IMR-90 (cell line): Measurements from ENCODE around the gene PIK3CG. TPM values are rescaled to one million over a fixed set of nuclear protein-coding genes. Genes with fewer than 3 reads are reported as not detected.

Experiments used
- ATAC-seq: fragments of 200-7000 bp; cut with Tn5 transposase; 2 replicates; pipeline ENCODE4 v1.9.1; 2020; ENCODE audit warnings: low read depth, mild to moderate bottlenecking, moderate library complexity
- BruUV-seq: library from RNA; stranded (reverse); fragments of 400-500 nt; replicated peaks from 2 replicates; lab custom pipeline; 2021; lab: Mats Ljungman, UMichigan
- CTCF ChIA-PET: fragments of 300-600 bp; formaldehyde crosslinking; extraction: SDS; loops from one replicate; lab custom pipeline; 2021; ENCODE audit warnings: antibody characterized with exemption; lab: Yijun Ruan, JAX
- POLR2A ChIA-PET: fragments of 300-600 bp; sonication (Branson Sonifier 250); formaldehyde crosslinking; loops from one replicate; lab custom pipeline; 2022; ENCODE audit warnings: antibody characterized with exemption; ENCODE audit not compliant: unreplicated experiment; lab: Charles Lee
- DNase-seq: peaks from one replicate; pipeline ENCODE4 v3.0.0; 2013
- H2AFZ ChIP-seq: replicated peaks from 2 replicates; pipeline ENCODE3; 2013; ENCODE audit warnings: low read length, mild to moderate bottlenecking; ENCODE audit not compliant: poor library complexity
- H2AK5ac ChIP-seq: 2 replicates; pipeline ENCODE4 v1.6.1; 2013; ENCODE audit warnings: low read depth, low read length, inconsistent platforms
- H2AK9ac ChIP-seq: replicated peaks from 2 replicates; pipeline ENCODE3; 2013; ENCODE audit warnings: mild to moderate bottlenecking, low read depth, low read length, moderate library complexity; ENCODE audit not compliant: poor library complexity
- H2BK120ac ChIP-seq: 2 replicates; pipeline ENCODE4 v1.6.1; 2013; ENCODE audit warnings: low read depth, low read length, inconsistent platforms
- H2BK15ac ChIP-seq: 3 replicates; pipeline ENCODE4 v1.6.1; 2013; ENCODE audit warnings: low read depth, low read length, inconsistent platforms
- H2BK20ac ChIP-seq: 2 replicates; pipeline ENCODE4 v1.6.1; 2013; ENCODE audit warnings: low read depth, mild to moderate bottlenecking, inconsistent platforms, low read length, moderate library complexity
- H2BK5ac ChIP-seq: 2 replicates; pipeline ENCODE4 v1.6.1; 2013; ENCODE audit warnings: mild to moderate bottlenecking, low read depth, low read length, inconsistent platforms; ENCODE audit not compliant: poor library complexity, severe bottlenecking
- H3K14ac ChIP-seq: replicated peaks from 2 replicates; pipeline ENCODE4 v1.6.1; 2013; ENCODE audit warnings: low read depth, low read length, inconsistent platforms
- H3K18ac ChIP-seq: 2 replicates; pipeline ENCODE4 v1.6.1; 2013; ENCODE audit warnings: low read depth, low read length, control low read depth
- H3K23ac ChIP-seq: 2 replicates; pipeline ENCODE4 v1.6.1; 2013; ENCODE audit warnings: low read depth, low read length, inconsistent platforms
- H3K27ac ChIP-seq: 2 replicates; pipeline ENCODE4 v1.5.1; 2013; ENCODE audit warnings: mild to moderate bottlenecking, control low read depth, low read length; ENCODE audit not compliant: insufficient read depth
- H3K27me3 ChIP-seq: 2 replicates; pipeline ENCODE4 v1.6.1; 2013; ENCODE audit warnings: low read length; ENCODE audit not compliant: control insufficient read depth, insufficient read depth
- H3K36me3 ChIP-seq: 2 replicates; pipeline ENCODE4 v1.6.1; 2013; ENCODE audit warnings: low read length, mixed read lengths; ENCODE audit not compliant: control insufficient read depth, insufficient read depth
- H3K4ac ChIP-seq: 2 replicates; pipeline ENCODE4 v1.6.1; 2013; ENCODE audit warnings: low read depth, low read length, inconsistent platforms
- H3K4me1 ChIP-seq: 2 replicates; pipeline ENCODE4 v1.6.1; 2013; ENCODE audit warnings: low read length, mixed read lengths; ENCODE audit not compliant: control insufficient read depth, insufficient read depth
- H3K4me2 ChIP-seq: 2 replicates; pipeline ENCODE4 v1.6.1; 2013; ENCODE audit warnings: low read depth, mild to moderate bottlenecking, control low read depth, low read length, moderate library complexity
- H3K4me3 ChIP-seq: 2 replicates; pipeline ENCODE4 v1.5.1; 2013; ENCODE audit warnings: low read depth, mild to moderate bottlenecking, control low read depth, low read length, moderate library complexity; ENCODE audit not compliant: insufficient read depth
- H3K56ac ChIP-seq: 2 replicates; pipeline ENCODE4 v1.6.1; 2013; ENCODE audit warnings: low read length, inconsistent platforms; ENCODE audit not compliant: insufficient read depth; ENCODE audit errors: extremely low read depth
- H3K79me1 ChIP-seq, 2 experiments: 2 replicates each; pipeline ENCODE4 v1.6.1; 2013; ENCODE audit warnings: low read length in 2 of 2, inconsistent platforms in 1 of 2, low read depth in 1 of 2
- H3K9ac ChIP-seq: 2 replicates; pipeline ENCODE4 v1.6.1; 2013; ENCODE audit warnings: low read depth, low read length, control low read depth
- H3K9me1 ChIP-seq: 2 replicates; pipeline ENCODE4 v1.6.1; 2013; ENCODE audit warnings: low read length, inconsistent platforms; ENCODE audit not compliant: insufficient read depth
- H3K9me3 ChIP-seq: 2 replicates; pipeline ENCODE4 v1.6.1; 2013; ENCODE audit warnings: low read length; ENCODE audit not compliant: control insufficient read depth, insufficient read depth
- H4K20me1 ChIP-seq: 2 replicates; pipeline ENCODE4 v1.6.1; 2013; ENCODE audit warnings: low read length, inconsistent platforms; ENCODE audit not compliant: insufficient read depth
- H4K5ac ChIP-seq: 2 replicates; pipeline ENCODE4 v1.6.1; 2013; ENCODE audit warnings: mild to moderate bottlenecking, low read depth, low read length, control low read depth
- H4K8ac ChIP-seq, 2 experiments: 2 replicates each; pipeline ENCODE4 v1.6.1; 2013; ENCODE audit warnings: low read depth in 2 of 2, low read length in 2 of 2, control low read depth in 1 of 2, inconsistent platforms in 1 of 2
- H4K91ac ChIP-seq: 2 replicates; pipeline ENCODE4 v1.6.1; 2013; ENCODE audit warnings: low read depth, low read length, inconsistent platforms; ENCODE audit not compliant: insufficient read depth
- CHD1 ChIP-seq: IDR thresholded peaks from 2 replicates; pipeline ENCODE4 v1.6.1; 2012; ENCODE audit warnings: low read depth, low read length, improper control_type of control experiment
- FOS ChIP-seq: fragments of 150-350 bp; IDR thresholded peaks from 2 replicates; pipeline ENCODE4 v1.6.1; 2016; ENCODE audit warnings: low read depth, low read length
- NFE2L2 ChIP-seq: fragments of 150-350 bp; IDR thresholded peaks from 2 replicates; pipeline ENCODE4 v1.6.1; 2016; ENCODE audit warnings: low read depth, mild to moderate bottlenecking, low read length
- POLR2A ChIP-seq: IDR thresholded peaks from 2 replicates; pipeline ENCODE4 v1.6.1; 2012; ENCODE audit warnings: mild to moderate bottlenecking, low read depth, low read length
- RAD21 ChIP-seq: IDR thresholded peaks from 2 replicates; pipeline ENCODE4 v1.6.1; 2012; ENCODE audit warnings: low read length, improper control_type of control experiment
- SMC3 ChIP-seq: fragments of 150-350 bp; IDR thresholded peaks from 2 replicates; pipeline ENCODE4 v1.6.1; 2016; ENCODE audit warnings: low read depth, mild to moderate bottlenecking, antibody characterized with exemption, low read length, moderate library complexity
- USF2 ChIP-seq: fragments of 150-350 bp; IDR thresholded peaks from 2 replicates; pipeline ENCODE4 v1.6.1; 2017; ENCODE audit warnings: mild to moderate bottlenecking, antibody characterized with exemption, low read length, low read depth
- WGBS, 2 experiments: methylation state at CpG; one replicate each; pipeline versions ENCODE4 v1.1.5 to v1.1.7; 2013; ENCODE audit warnings: missing lambda C conversion rate in 2 of 2; ENCODE audit not compliant: insufficient read length in 1 of 2; ENCODE audit errors: extremely low coverage in 2 of 2; 5-methylcytosine and 5-hydroxymethylcytosine counted together
- dilution Hi-C: fragments of 300-500 bp; cut with HindIII; formaldehyde crosslinking; loops from one replicate; pipeline ENCODE4 v1.14.3; 2018; ENCODE audit warnings: low sequenced_read_pairs; ENCODE audit not compliant: unreplicated experiment
- in situ Hi-C: fragments of 300-500 bp; cut with MboI; formaldehyde crosslinking; loops from 3 replicates; pipeline ENCODE4 v1.14.3; 2019; ENCODE audit warnings: low sequenced_read_pairs, inconsistent platforms, mixed read lengths
- intact Hi-C: fragments of 100-400 bp; cut with micrococcal nuclease; formaldehyde crosslinking; loops from 2 replicates; pipeline ENCODE4 v1.10.0; 2022
- polyA plus RNA-seq, 3 experiments: library from polyadenylated mRNA; depleted of rRNA; stranded (reverse); fragments of >200 nt; gene quantifications; 2 replicates each; pipeline ENCODE4 v1.2.3, GENCODE V29; 2012; ENCODE audit warnings: low replicate concordance in 1 of 3
- total RNA-seq: library from RNA; depleted of rRNA; stranded (reverse); fragments of >200 nt; gene quantifications from 2 replicates; pipeline ENCODE4 v1.2.3, GENCODE V29; 2012

Gene PIK3CG
- total and polyA plus RNA-seq, 2 of the 4 experiments (the other 2 are of a cell fraction) = under 0.01 TPM; not detected in 1

GRCh38 chr7:106885652-106886051, 20.6 kb downstream of the PIK3CG start:
- no peak overlapping the region for H3K4me3 ChIP-seq
- no peak overlapping the region for H3K18ac ChIP-seq
- DNase-seq (no peak), ATAC-seq (no peak)
- no peaks in the 10 kb centered on the region for H3K36me3 ChIP-seq
- H2BK15ac ChIP-seq = no peak overlapping the region
- H3K4ac ChIP-seq = no peak overlapping the region
- no TSS peak for BruUV-seq
- no peak overlapping the region for H2AFZ ChIP-seq
- no peak overlapping the region for H3K56ac ChIP-seq
- H3K23ac ChIP-seq = no peak overlapping the region
- H2BK20ac ChIP-seq = no peak overlapping the region
- H2BK120ac ChIP-seq = no peak overlapping the region
- in situ Hi-C loops (no loop called here), intact Hi-C loops (no loop called here), dilution Hi-C loops (no loop called here)
- H3K27me3 ChIP-seq = peaks cover 5% of the 10 kb centered on the region
- no peaks in the 10 kb centered on the region for H4K20me1 ChIP-seq
- H4K8ac ChIP-seq = no peak overlapping the region
- H4K5ac ChIP-seq = no peak overlapping the region
- H3K9ac ChIP-seq = no peak overlapping the region
- POLR2A ChIA-PET = no interaction called here
- CTCF ChIA-PET = no interaction called here
- no peaks in the 10 kb centered on the region; the same call in 1 of the 2 replicates for H3K9me3 ChIP-seq
- no CpG with 5 or more reads among the region's 4 CpGs for WGBS, 2 experiments
- no peak overlapping the region for H3K4me2 ChIP-seq
- no peak overlapping the region for H3K14ac ChIP-seq
- no peak overlapping the region for H4K91ac ChIP-seq
- no peaks in the 10 kb centered on the region for H3K9me1 ChIP-seq
- no peak overlapping the region for H2BK5ac ChIP-seq
- no peak overlapping the region for H3K27ac ChIP-seq
- H3K79me1 ChIP-seq = no peaks in the 10 kb centered on the region
- H2AK9ac ChIP-seq = no peak overlapping the region
- no peak for TF ChIP-seq SMC3
- TF ChIP-seq FOS = no peak
- no peak for TF ChIP-seq CHD1
- no peak for TF ChIP-seq NFE2L2
- TF ChIP-seq USF2 = no peak
- TF ChIP-seq POLR2A = no peak
- TF ChIP-seq RAD21 = no peak
- no peaks in the 10 kb centered on the region for H3K4me1 ChIP-seq
- no peak overlapping the region for H2AK5ac ChIP-seq
